COR-L47 (cell line): Measurements from ENCODE around the gene FAM120B.

Experiments
- DNase-seq: peaks from one replicate; lab custom pipeline; 2025; lab: John Stamatoyannopoulos, UW

FAM120B gene

GRCh38 chr6:170444056-170444591 lies 137.6 kb downstream of the FAM120B start:
- DNase-seq: no peak

DNA sequence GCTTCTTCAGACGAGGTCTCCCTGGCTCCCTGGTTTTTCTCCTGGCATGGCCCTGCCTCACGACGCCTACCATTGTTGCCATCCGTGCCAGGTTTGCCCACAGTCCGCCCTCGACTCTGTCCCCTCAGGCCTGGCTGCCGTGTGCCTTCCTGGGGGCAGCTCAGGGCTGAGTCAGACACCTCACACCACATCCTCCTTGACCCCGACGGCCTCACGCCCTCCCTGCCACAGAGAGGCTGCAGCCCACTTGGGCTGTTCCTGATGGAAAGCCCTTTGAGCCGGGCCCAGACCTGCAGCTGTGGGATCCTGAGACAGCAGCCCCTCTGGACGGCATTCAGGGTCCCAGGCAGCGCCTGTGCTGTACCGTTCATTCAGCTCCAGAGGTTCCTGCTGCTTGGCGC lies 138.3 kb downstream of the FAM120B start:
- no peak for DNase-seq

DNA sequence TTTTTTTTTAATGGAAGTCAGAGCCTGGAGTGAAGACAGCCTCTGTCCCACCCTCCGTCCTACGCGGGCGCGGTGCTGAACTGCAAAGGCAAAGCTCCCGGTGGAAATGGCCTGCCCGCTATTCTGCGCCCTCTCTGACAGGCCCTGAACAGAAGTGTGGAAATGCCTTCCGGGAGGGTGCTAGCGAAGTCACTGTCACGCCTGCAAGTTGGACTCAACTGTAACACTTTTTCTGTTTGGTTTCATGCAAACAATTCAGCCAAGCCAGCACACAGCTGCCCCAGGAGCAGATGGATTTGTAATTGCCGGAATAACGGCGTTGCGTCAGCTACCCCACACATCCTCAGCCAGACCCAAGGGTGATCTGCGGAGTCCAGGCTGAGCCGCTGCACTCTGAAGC lies 138.9 kb downstream of the FAM120B start:
- DNase-seq: no peak

DNA sequence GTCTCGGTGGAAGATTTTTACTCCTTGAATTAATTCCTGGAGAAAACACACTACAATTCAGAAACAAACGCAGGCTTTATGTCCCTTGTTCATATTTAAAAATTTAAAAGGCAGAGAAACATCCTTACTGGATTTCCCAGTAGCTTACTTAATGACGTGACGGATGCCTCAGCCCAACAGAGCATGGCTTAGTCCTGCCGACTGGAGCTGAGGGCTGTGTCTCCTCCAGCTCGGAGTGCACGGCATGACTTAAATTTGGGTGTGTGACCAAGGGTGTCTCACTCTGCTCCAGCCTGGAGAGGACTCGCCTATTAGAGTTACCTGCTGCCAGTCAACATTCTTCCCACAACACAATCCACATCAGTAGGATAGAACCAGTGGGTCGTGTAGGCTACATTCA lies 139.4 kb downstream of the FAM120B start:
- no peak for DNase-seq

DNA sequence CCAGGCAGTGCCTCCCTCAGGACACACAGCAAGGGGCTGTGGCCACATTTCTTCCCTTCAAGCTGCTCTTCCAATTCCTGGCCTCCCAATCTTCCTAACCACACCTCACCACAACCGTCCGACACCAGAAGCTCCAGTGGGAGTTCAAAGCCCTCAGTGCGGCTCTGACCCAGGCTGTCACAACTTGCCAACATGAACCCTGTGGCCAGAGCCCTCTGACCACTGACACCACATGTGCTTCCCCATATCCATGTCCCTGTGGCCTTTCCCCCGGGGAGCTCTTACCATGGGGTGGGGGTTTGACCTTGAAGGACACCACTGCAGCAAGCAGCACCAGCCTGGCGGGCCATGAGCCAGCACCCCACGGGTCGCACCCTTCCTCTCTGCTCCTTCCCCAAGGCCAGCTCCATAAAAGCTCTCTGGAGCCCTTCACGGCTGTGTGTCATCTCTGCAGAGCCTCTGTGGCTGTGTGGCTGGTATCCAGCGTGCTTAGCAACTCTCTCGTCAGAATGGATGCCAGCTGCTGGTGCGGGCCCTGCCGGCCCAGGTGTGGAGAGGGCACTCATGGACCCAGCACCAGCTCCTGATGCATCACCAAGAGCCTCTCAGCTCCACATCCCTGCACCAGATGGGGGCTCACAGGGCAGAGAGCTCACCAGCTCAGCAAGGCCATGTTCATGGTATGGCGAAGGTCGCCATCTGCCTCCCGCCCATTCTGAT lies 140.4 kb downstream of the FAM120B start:
- DNase-seq: no peak

GRCh38 chr6:170447561-170447930 lies 141.0 kb downstream of the FAM120B start:
- no peak for DNase-seq

GRCh38 chr6:170448317-170448716 lies 141.8 kb downstream of the FAM120B start:
- no peak for DNase-seq

DNA sequence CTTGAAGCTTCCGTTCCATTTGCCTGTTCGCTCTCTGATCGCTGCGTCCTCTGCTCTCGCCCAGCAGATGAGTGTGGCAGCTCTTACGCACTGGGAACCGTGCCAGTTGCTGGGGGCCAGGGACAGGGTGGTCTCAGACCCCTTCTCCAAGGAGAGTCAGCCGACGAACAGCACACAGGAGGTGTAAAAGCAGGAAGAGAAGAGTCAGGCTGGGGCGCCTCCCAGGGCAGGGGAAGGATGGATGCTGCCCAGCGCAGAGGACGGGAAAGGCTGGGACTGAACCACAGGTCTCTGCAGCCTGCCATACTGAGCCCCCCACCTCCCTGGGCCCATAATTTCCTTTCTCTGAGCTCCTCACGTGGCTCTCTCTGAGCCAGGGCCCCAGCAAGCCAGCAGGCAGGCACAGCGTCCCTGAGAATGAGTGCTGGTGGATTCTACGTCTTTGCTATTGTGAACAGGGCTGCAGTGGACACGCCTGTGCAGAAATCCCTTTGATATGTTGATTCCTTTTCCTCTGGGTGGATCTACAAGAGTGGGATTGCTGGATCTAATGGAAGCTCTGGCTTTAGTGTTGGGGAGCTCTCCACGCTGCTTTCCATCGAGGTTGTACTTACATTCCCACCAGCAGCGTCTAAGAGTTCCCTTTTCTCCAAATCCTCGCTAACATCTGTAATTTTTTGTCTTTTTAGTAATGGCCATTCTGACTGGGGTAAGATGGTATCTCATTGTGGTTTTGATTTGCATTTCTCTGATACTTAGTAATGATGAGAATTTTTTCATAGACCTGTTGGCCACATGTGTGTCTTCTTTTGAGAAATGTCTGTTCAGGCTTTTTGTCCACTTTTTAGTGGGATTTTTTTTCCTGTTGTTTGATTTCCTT lies 142.4 kb downstream of the FAM120B start:
- no peak for DNase-seq

- DNase-seq: no peak
Measured at GRCh38 chr6:170449835-170450753, 143.5 kb downstream of the FAM120B start.

DNA sequence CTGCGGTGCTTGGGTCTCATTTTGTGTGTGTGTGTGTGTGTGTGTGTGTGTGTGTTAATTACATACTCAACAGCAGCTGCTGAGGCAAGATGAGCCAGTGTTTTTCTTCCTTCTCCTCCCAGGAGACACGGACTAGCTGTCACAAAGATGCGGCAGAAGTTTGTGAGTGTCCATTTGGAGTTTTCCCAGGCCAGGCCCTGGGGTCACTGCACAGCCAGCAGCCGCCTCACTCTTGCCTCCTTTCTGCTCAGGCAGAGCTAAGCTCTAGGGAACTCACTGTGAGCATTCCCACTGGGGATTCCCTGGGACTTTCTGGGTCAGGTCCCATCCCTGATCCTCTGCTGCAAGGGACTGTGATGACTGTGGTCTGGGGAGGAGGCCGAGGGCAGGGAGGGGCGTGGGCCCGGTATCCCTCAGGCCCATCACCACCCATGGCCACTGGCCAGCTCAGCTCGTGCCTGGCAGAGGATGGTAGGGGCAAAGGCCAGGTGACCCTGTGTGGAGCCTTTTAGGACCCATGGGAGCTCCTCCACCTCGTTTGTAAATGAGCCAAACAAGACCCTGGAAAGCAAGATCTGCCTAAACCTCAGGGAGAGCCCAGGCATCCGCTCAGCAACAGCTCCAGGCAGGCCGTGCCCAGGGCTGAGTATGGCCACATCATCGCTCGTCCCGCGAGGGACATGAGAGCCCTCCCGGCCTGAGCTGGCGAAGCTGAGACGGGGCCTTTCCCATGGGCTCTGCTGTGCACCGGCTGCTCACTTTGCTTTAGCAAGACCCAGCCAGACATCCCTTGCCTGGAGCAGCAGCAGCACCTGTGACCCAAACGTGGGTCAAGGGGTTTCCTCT lies 144.6 kb downstream of the FAM120B start:
- DNase-seq: no peak

- no peak for DNase-seq
Measured at GRCh38 chr6:170451762-170452651, 145.4 kb downstream of the FAM120B start.

DNA sequence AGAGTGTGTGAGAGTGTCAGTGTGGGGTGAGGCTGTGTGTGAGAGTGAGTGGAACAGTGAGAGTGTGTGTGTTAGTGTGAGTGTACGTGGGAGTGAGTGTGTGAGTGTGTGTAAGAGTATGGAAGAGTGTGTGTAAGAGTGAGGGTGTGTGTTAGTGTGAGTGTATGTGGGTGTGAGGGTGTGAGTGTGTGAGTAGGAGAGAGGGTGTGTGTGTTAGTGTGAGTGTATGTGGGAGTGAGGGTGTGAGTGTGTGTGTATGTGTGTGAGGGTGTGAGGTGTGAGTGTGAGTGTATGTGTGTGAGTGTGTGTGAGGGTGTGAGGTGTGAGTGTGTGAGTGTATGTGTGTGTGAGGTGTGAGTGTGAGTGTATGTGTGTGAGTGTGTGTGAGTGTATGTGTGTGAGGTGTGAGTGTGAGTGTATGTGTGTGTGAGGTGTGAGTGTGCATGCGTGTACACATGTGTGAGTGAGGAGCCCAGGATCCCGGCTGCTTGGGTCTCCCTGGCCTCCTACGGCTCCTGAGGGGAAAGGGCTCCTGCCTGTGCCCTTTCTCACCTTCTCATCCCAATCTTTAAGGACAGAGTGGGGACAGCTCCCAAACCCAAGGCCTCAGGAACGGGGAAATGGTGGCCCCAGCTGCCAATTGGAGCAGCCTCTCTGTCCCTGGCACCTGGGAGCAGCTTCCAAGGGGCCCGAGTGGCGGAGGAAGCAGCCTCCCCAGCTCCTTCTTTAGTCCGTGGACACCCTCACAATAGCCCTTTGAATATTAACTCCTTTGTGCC lies 146.4 kb downstream of the FAM120B start:
- DNase-seq: no peak

- no peak for DNase-seq
Measured at GRCh38 chr6:170453586-170454511, 147.3 kb downstream of the FAM120B start.

GRCh38 chr6:170454512-170455285 lies 148.1 kb downstream of the FAM120B start:
- DNase-seq: no peak

GRCh38 chr6:170455335-170455979 lies 148.9 kb downstream of the FAM120B start:
- no peak for DNase-seq

DNA sequence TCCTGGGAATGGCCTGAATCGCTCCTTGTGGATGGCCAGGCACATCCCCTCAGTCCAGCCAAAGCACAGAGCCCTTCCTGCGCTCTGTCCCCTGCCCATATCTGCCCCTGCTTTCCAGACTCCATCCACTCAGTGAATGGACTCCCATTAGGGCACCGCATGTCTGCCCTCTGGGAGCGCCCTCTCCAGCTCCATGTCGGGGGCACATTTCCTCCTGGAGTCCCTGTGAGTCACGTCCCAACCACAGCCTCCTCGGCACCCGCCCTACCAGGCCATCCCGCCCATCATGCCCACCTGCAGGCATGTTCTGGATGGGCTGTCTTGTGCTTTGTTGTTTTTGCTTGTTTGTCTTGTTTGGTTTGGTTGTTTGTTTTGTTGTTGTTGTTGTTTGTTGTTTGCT lies 149.8 kb downstream of the FAM120B start:
- DNase-seq: no peak
